Panc1 (cell line): ENCODE data around the gene KCNAB2. TPM values are rescaled to one million over a fixed set of nuclear protein-coding genes. Genes with fewer than 3 reads are reported as not detected.

Experiments used
- ATAC-seq: fragments of 200-7000 bp; cut with Tn5 transposase; 2 replicates; pipeline ENCODE4 v1.9.1; 2020; ENCODE audit warnings: mild to moderate bottlenecking, moderate library complexity
- BruUV-seq: library from RNA; stranded (reverse); fragments of 400-500 nt; replicated peaks from 2 replicates; lab custom pipeline; 2021; lab: Mats Ljungman, UMichigan
- CTCF ChIA-PET: fragments of 300-600 bp; sonication (Branson Sonifier 250); formaldehyde crosslinking; loops from one replicate; lab custom pipeline; 2022; ENCODE audit warnings: antibody characterized with exemption; lab: Charles Lee
- POLR2A ChIA-PET: fragments of 300-600 bp; sonication (Branson Sonifier 250); formaldehyde crosslinking; loops from one replicate; lab custom pipeline; 2022; ENCODE audit warnings: antibody characterized with exemption; lab: Charles Lee
- DNase-seq: peaks from one replicate; pipeline ENCODE4 v3.0.0-alpha.2; 2010; ENCODE audit warnings: low read depth, low spot score
- H3K27ac ChIP-seq: 2 replicates; pipeline ENCODE4 v1.5.1; 2011; ENCODE audit warnings: mild to moderate bottlenecking, low read length, inconsistent platforms
- H3K27me3 ChIP-seq: fragments of 200-500 bp; sonication (Bioruptor generic); 2 replicates; pipeline ENCODE4 v1.6.0; 2014; ENCODE audit warnings: low read length, inconsistent platforms; ENCODE audit not compliant: control insufficient read depth, insufficient read depth
- H3K36me3 ChIP-seq: fragments of 200-500 bp; sonication (Bioruptor generic); 2 replicates; pipeline ENCODE4 v1.5.1; 2014; ENCODE audit warnings: inconsistent platforms, mild to moderate bottlenecking, low read length, moderate library complexity; ENCODE audit not compliant: control insufficient read depth, insufficient read depth
- H3K4me1 ChIP-seq: 2 replicates; pipeline ENCODE4 v1.5.1; 2011; ENCODE audit warnings: inconsistent platforms, mild to moderate bottlenecking, low read length, moderate library complexity; ENCODE audit not compliant: control insufficient read depth, insufficient read depth
- H3K4me3 ChIP-seq, 2 experiments: 2 replicates each; pipeline ENCODE4 v1.5.1; 2011 to 2012; ENCODE audit warnings: low read depth in 2 of 2, low read length in 2 of 2, mild to moderate bottlenecking in 2 of 2, inconsistent platforms in 1 of 2, moderate library complexity in 1 of 2
- H3K9me3 ChIP-seq: fragments of 200-500 bp; sonication (Bioruptor generic); 2 replicates; pipeline ENCODE4 v1.5.1; 2014; ENCODE audit warnings: low read depth, mild to moderate bottlenecking, inconsistent platforms, low read length, moderate library complexity; ENCODE audit not compliant: control insufficient read depth, insufficient read depth
- CTCF ChIP-seq: fragments of 450-650 bp; IDR thresholded peaks from 2 replicates; pipeline ENCODE4 v1.5.1; 2017; ENCODE audit warnings: mild to moderate bottlenecking
- POLR2AphosphoS5 ChIP-seq: IDR thresholded peaks from 2 replicates; pipeline ENCODE4 v1.6.1; 2012; ENCODE audit warnings: mild to moderate bottlenecking, low read depth, low read length, moderate library complexity
- REST ChIP-seq, 2 experiments: IDR thresholded peaks; 2 replicates each; pipeline ENCODE4 v1.6.1; 2011 to 2012; ENCODE audit warnings: low read depth in 2 of 2, control low read depth in 1 of 2, low read length in 1 of 2, mild to moderate bottlenecking in 1 of 2, moderate library complexity in 1 of 2; ENCODE audit not compliant: insufficient read depth in 1 of 2
- SIN3A ChIP-seq: IDR thresholded peaks from 2 replicates; pipeline ENCODE4 v1.6.1; 2012; ENCODE audit warnings: low read depth, mild to moderate bottlenecking, low read length, moderate library complexity, borderline replicate concordance; ENCODE audit not compliant: insufficient read depth
- TCF7L2 ChIP-seq: IDR thresholded peaks from 2 replicates; pipeline ENCODE4 v1.6.1; 2011; ENCODE audit warnings: mild to moderate bottlenecking, low read depth, low read length, inconsistent platforms
- in situ Hi-C: cut with HindIII; loops from 2 replicates; pipeline ENCODE4 v1.10.0; 2016; ENCODE audit warnings: low sequenced_read_pairs, low pct_unique_long_range_greater_than_20kb
- intact Hi-C: fragments of 100-400 bp; cut with micrococcal nuclease; formaldehyde crosslinking; loops from one replicate; pipeline ENCODE4 v1.10.0; 2022; ENCODE audit not compliant: unreplicated experiment
- total RNA-seq: library from RNA; stranded (reverse); gene quantifications from one replicate; pipeline ENCODE4 v1.2.1, GENCODE V29; 2021; ENCODE audit not compliant: unreplicated experiment

KCNAB2 gene
- total RNA-seq, 1 experiment from 2014 or later, result 27.6 TPM

GRCh38 chr1:6127587-6128163, 82.0 kb downstream of the KCNAB2 start:
- ATAC-seq (peak; percentile 82), DNase-seq (no peak)
- intact Hi-C loops (no loop called here), in situ Hi-C loops (no loop called here)
- Histone ChIP-seq H3K27me3 (no peaks in the 10 kb centered on the region), H3K27ac (no peak overlapping the region), H3K36me3 (no peaks in the 10 kb centered on the region; the same call in 1 of the 2 replicates), H3K4me1 (no peaks in the 10 kb centered on the region), H3K4me3 (no peak overlapping the region), H3K9me3 (no peaks in the 10 kb centered on the region)
- BruUV-seq, result no TSS peak
- CTCF ChIA-PET, result interaction anchor here (0.6 kb wide), 1 partner anchor 39 kb away, joined by 5 read pairs; no protein-coding TSS in a partner anchor
- TF ChIP-seq REST (IDR thresholded peaks at IDR 0.05; ENCODE audit: insufficient read depth in 1 of 2, low read depth in 2 of 2, low read length in 1 of 2) (no peak), TCF7L2 (no peak), CTCF (no peak), SIN3A (no peak), POLR2AphosphoS5 (no peak)
- POLR2A ChIA-PET, result no interaction called here

- Histone ChIP-seq H3K4me1 (no peaks in the 10 kb centered on the region), H3K27ac (no peak overlapping the region), H3K36me3 (no peaks in the 10 kb centered on the region; the same call in 1 of the 2 replicates), H3K4me3 (no peak overlapping the region), H3K9me3 (no peaks in the 10 kb centered on the region), H3K27me3 (no peaks in the 10 kb centered on the region)
- DNase-seq, result no peak
- CTCF ChIA-PET, result interaction anchor here (0.6 kb wide), 1 partner anchor 40 kb away, joined by 5 read pairs; no protein-coding TSS in a partner anchor
- TF ChIP-seq SIN3A (no peak), POLR2AphosphoS5 (no peak), REST (IDR thresholded peaks at IDR 0.05; ENCODE audit: insufficient read depth in 1 of 2, low read depth in 2 of 2, low read length in 1 of 2) (no peak), CTCF (no peak), TCF7L2 (no peak)
- no peak for ATAC-seq
- in situ Hi-C loops (no loop called here), intact Hi-C loops (no loop called here)
- no TSS peak for BruUV-seq
- POLR2A ChIA-PET, result no interaction called here
Measured at GRCh38 chr1:6128276-6129081, 82.8 kb downstream of the KCNAB2 start.
